Measurements from ENCODE around the gene AWAT1.

The AWAT1 gene

GRCh38 chrX:70289168-70289792 lies 54.8 kb downstream of the AWAT1 start:
- peak; percentile 15 for FAIRE-seq
- no peak for TF ChIP-seq POLR2A (IDR thresholded peaks at IDR 0.05; ENCODE audit: low read depth, low read length)
- DNase-seq (ENCODE audit: insufficient read length, low spot score): no peak
